ENCODE data around the gene GMFB. TPM values are rescaled to one million over a fixed set of nuclear protein-coding genes. Genes with fewer than 3 reads are reported as not detected.

The GMFB gene
- total and polyA plus RNA-seq, 8 donors, result 4.1 to 101 (median 29.2) TPM

GRCh38 chr14:54425068-54425467 lies 63.7 kb downstream of the GMFB start:
- H3K36me3 ChIP-seq, result peaks cover 19 to 62% (median 50%) of the 10 kb centered on the region in 4 donors
- WGBS, 5 donors, result 70 to 81% (median 77%) methylated on average over 2 of the region's 2 CpGs

More at GRCh38 chr14:54425068-54425467, 63.7 kb downstream of the GMFB start:
- DNase-seq, result no peak
- no peak overlapping the region for H3K27ac ChIP-seq
- H3K4me1 ChIP-seq, result peaks cover 0 to 6% (median 0%) of the 10 kb centered on the region in 4 donors
- TF ChIP-seq CTCF (IDR thresholded peaks at IDR 0.05) (no peak), POLR2A (IDR thresholded peaks at IDR 0.05) (no peak), POLR2AphosphoS5 (IDR thresholded peaks at IDR 0.05) (no peak), EP300 (IDR thresholded peaks at IDR 0.05) (no peak)
- H3K9me3 ChIP-seq, result no peaks in the 10 kb centered on the region
- intact Hi-C loops (cut with DNase I; ENCODE audit: low total_unique reads), result no loop called here
- H3K27me3 ChIP-seq, result no peaks in the 10 kb centered on the region
- H3K4me3 ChIP-seq, result no peak overlapping the region

Other genes with a start within 250 kb of the GMFB start
- gene CDKN3, start 92.0 kb downstream of the GMFB start, total RNA-seq, result 1 to 10 TPM in 3 of 5 donors, not detected in 2; 1.8 to 7.0 (median 5.5) TPM
- gene CDKN3, start 92.0 kb downstream of the GMFB start, polyA plus RNA-seq, result 10 to 100 TPM in 2 of 3 donors, 1 to 10 TPM in 1; 3.7 to 20.8 (median 14.4) TPM
- gene CNIH1, start 47.6 kb downstream of the GMFB start, total RNA-seq, result 10 to 100 TPM in 3 of 5 donors, 1 to 10 TPM in 2; 4.7 to 46.4 (median 19.4) TPM
- gene CNIH1, start 47.6 kb downstream of the GMFB start, polyA plus RNA-seq, result 10 to 100 TPM; 63.3 to 78.5 (median 67.3) TPM
- 10 to 100 TPM in 4 of 5 donors, 1 to 10 TPM in 1; 8.0 to 30.9 (median 19.1) TPM for gene CGRRF1, start 20.9 kb upstream of the GMFB start, total RNA-seq
- 10 to 100 TPM; 11.0 to 13.6 (median 11.0) TPM for gene CGRRF1, start 20.9 kb upstream of the GMFB start, polyA plus RNA-seq
- gene SAMD4A, start 78.1 kb upstream of the GMFB start, total RNA-seq, result 10 to 100 TPM; 11.6 to 67.4 (median 19.8) TPM
- 10 to 100 TPM in 1 of 3 donors, 1 to 10 TPM in 2; 2.5 to 12.1 (median 5.3) TPM for gene SAMD4A, start 78.1 kb upstream of the GMFB start, polyA plus RNA-seq

Measured in stomach (tissue), 9 donors.